K562 (cell line): ENCODE measurements around the gene FOXE1. TPM values are rescaled to one million over a fixed set of nuclear protein-coding genes. Genes with fewer than 3 reads are reported as not detected.

Source experiments
- ATAC-seq: fragments of 200-7000 bp; cut with Tn5 transposase; 3 replicates; pipeline ENCODE4 v1.9.1; 2020; ENCODE audit warnings: moderate library complexity
- BruUV-seq: library from RNA; stranded (reverse); fragments of 400-500 nt; replicated peaks from 2 replicates; lab custom pipeline; 2021; lab: Mats Ljungman, UMichigan
- CTCF ChIA-PET: fragments of 300-600 bp; formaldehyde crosslinking; extraction: SDS; loops from one replicate; lab custom pipeline; 2021; ENCODE audit warnings: low intra/inter-chr PET ratio; lab: Yijun Ruan, JAX
- POLR2A ChIA-PET: fragments of 300-600, 350-650 bp; sonication (Branson Sonifier 250); formaldehyde crosslinking; extraction: SDS; loops from one replicate; lab custom pipeline; 2021; ENCODE audit warnings: antibody characterized with exemption, inconsistent platforms; lab: Yijun Ruan, JAX
- DNase-seq, 4 experiments: peaks; one replicate each; pipeline versions ENCODE4 v3.0.0 to v3.0.0-alpha.2; 2011 to 2018; ENCODE audit warnings: low spot score in 3 of 4, mixed read lengths in 3 of 4; ENCODE audit errors: extremely low read depth in 1 of 4
- FAIRE-seq: peaks from 2 replicates; lab custom pipeline; 2011; peaks lifted over from hg19 to GRCh38; lab: Jason Lieb, UNC
- H2AFZ ChIP-seq: 2 replicates; pipeline ENCODE4 v1.6.0; 2011; ENCODE audit warnings: low read depth, low read length, control low read depth, inconsistent platforms
- H3K27ac ChIP-seq: fragments of 200-600 bp; 3 replicates; pipeline ENCODE4 v1.8.0; 2011; ENCODE audit warnings: low read depth, mild to moderate bottlenecking, control low read depth, inconsistent platforms, low read length, moderate library complexity, mixed read lengths; ENCODE audit errors: extremely low read depth
- H3K27me3 ChIP-seq, 2 experiments: fragments of 300-600 bp in 1 of 2; 2 replicates in 1 of 2; 3 replicates in 1 of 2; pipeline versions ENCODE4 v1.6.0 to v1.8.0; 2011; ENCODE audit warnings: inconsistent platforms in 2 of 2, low read length in 2 of 2, mild to moderate bottlenecking in 1 of 2, mixed read lengths in 1 of 2, moderate library complexity in 1 of 2; ENCODE audit not compliant: control insufficient read depth in 2 of 2, insufficient read depth in 2 of 2
- H3K36me3 ChIP-seq: fragments of 300-600 bp; 3 replicates; pipeline ENCODE4 v1.8.0; 2011; ENCODE audit warnings: mild to moderate bottlenecking, low read length, inconsistent platforms; ENCODE audit not compliant: control insufficient read depth, insufficient read depth
- H3K4me1 ChIP-seq, 2 experiments: fragments of 200-600 bp in 1 of 2; replicated peaks in 1 of 2; 2 replicates in 1 of 2; 3 replicates in 1 of 2; pipeline versions ENCODE4 v1.5.1 to v1.8.0; 2011; ENCODE audit warnings: inconsistent platforms in 2 of 2, low read length in 2 of 2, mild to moderate bottlenecking in 1 of 2, mixed read lengths in 1 of 2, moderate library complexity in 1 of 2; ENCODE audit not compliant: control insufficient read depth in 2 of 2, insufficient read depth in 2 of 2
- H3K4me2 ChIP-seq: 2 replicates; pipeline ENCODE4 v1.6.1; 2011; ENCODE audit warnings: low read length, control low read depth, inconsistent platforms, mixed read lengths; ENCODE audit not compliant: insufficient read depth
- H3K4me3 ChIP-seq: fragments of 200-600 bp; sonication (generic), shearing (Covaris generic); 2 replicates; pipeline ENCODE4 v1.5.1; 2016; ENCODE audit warnings: control low read depth, inconsistent platforms
- H3K79me2 ChIP-seq: fragments of 200-600 bp; 3 replicates; pipeline ENCODE4 v1.8.0; 2011; ENCODE audit warnings: low read length, inconsistent platforms; ENCODE audit not compliant: control insufficient read depth, insufficient read depth
- H3K9ac ChIP-seq, 2 experiments: 2 replicates each; pipeline versions ENCODE4 v1.6.0 to v1.6.1; 2011; ENCODE audit warnings: low read depth in 2 of 2, low read length in 2 of 2, control low read depth in 1 of 2, inconsistent platforms in 1 of 2, mild to moderate bottlenecking in 1 of 2, mixed read lengths in 1 of 2; ENCODE audit not compliant: insufficient read depth in 1 of 2
- H3K9me1 ChIP-seq: one replicate; pipeline ENCODE4 v1.6.0; 2011; ENCODE audit warnings: inconsistent platforms, mild to moderate bottlenecking, low read length, moderate library complexity; ENCODE audit not compliant: control insufficient read depth, insufficient read depth
- H3K9me3 ChIP-seq: replicated peaks from 2 replicates; pipeline ENCODE4 v1.5.1; 2011; ENCODE audit warnings: low read depth, low read length, inconsistent platforms; ENCODE audit not compliant: control insufficient read depth, insufficient read depth
- H4K20me1 ChIP-seq: replicated peaks from 2 replicates; pipeline ENCODE4 v1.6.1; 2011; ENCODE audit warnings: low read length, inconsistent platforms, mixed read lengths; ENCODE audit not compliant: control insufficient read depth, insufficient read depth
- PHF21A ChIP-seq: fragments of 450-650 bp; IDR thresholded peaks from 2 replicates; pipeline ENCODE4 v1.6.1; 2017; ENCODE audit warnings: low read depth, borderline replicate concordance
- SREBF1 ChIP-seq: fragments of 150-350 bp; IDR thresholded peaks from 2 replicates; pipeline ENCODE4 v1.6.1; 2014; ENCODE audit warnings: antibody characterized with exemption, low read depth, low read length, borderline replicate concordance
- ZNF121 ChIP-seq: sonication (generic); formaldehyde crosslinking; conservative IDR thresholded peaks from 2 replicates; pipeline ENCODE4 v1.8.0; 2022; ENCODE audit warnings: missing genetic modification reagents
- ZNF445 ChIP-seq: fragments of 250-450 bp; sonication (Bioruptor Pico); IDR thresholded peaks from 2 replicates; pipeline ENCODE4 v1.4.0; 2020; ENCODE audit warnings: low read depth, mild to moderate bottlenecking, moderate library complexity
- WGBS: fragments of 100-300 bp; shearing (Covaris generic); methylation state at CpG from one replicate; pipeline ENCODE4 v1.1.6; 2016; ENCODE audit warnings: low coverage, mixed read lengths; ENCODE audit not compliant: insufficient coverage; ENCODE audit errors: missing lambda C conversion rate; 5-methylcytosine and 5-hydroxymethylcytosine counted together
- in situ Hi-C: fragments of 300-500 bp; cut with MboI; formaldehyde crosslinking; loops from 4 replicates; pipeline ENCODE4 v1.15.0; 2018; ENCODE audit warnings: inconsistent platforms, mixed read lengths
- intact Hi-C: fragments of 100-400 bp; cut with micrococcal nuclease; formaldehyde crosslinking; loops from 2 replicates; pipeline ENCODE4 v1.14.2; 2022
- polyA plus RNA-seq, 8 experiments: library from polyadenylated mRNA; depleted of rRNA in 4 of 8; stranded (reverse) in 5 of 8; unstranded in 3 of 8; fragments of >200 nt; fragmentation: Nextera tagmentation in 2 of 8; fragmentation: Illumina TruSeq in 1 of 8; extraction: Ambion mirVana in 2 of 8; extraction: Trizol in 1 of 8; gene quantifications; 2 replicates each; pipeline versions ENCODE4 v1.2.1 to v1.2.3, GENCODE V29; 2011 to 2014; ENCODE audit warnings: inconsistent platforms in 1 of 8, missing spikeins in 1 of 8
- total RNA-seq, 7 experiments: library from RNA; depleted of rRNA in 6 of 7; stranded (reverse); fragments of >200 nt in 6 of 7; fragmentation: Illumina TruSeq in 2 of 7; extraction: Trizol in 2 of 7; gene quantifications; 2 replicates each; pipeline versions ENCODE4 v1.2.1 to v1.2.3, GENCODE V29; 2011 to 2021; ENCODE audit warnings: low replicate concordance in 1 of 7

FOXE1 gene
- total and polyA plus RNA-seq, 9 of the 15 experiments (the other 6 are each of a cell fraction or from before 2014, with no cell fraction given), result not detected

GRCh38 chr9:97880336-97880735 lies 27.3 kb downstream of the FOXE1 start:
- peaks cover 3 to 21% of the 10 kb centered on the region in 2 experiments; a peak in 4 of 5 replicates for H3K27me3 ChIP-seq
- ChIA-PET CTCF (no interaction called here), POLR2A (no interaction called here)
- DNase-seq, result no peak
- H3K36me3 ChIP-seq, result no peaks in the 10 kb centered on the region
- H3K9ac ChIP-seq, result no peak overlapping the region
- H3K4me2 ChIP-seq, result no peak overlapping the region
- no peaks in the 10 kb centered on the region for H3K4me1 ChIP-seq
- intact Hi-C loops (no loop called here), in situ Hi-C loops (no loop called here)
- no peak for TF ChIP-seq ZNF445
- TF ChIP-seq ZNF121 (CRISPR knock-in tag), result peak; percentile 29; the same call in 1 of the 2 replicates
- no peak for TF ChIP-seq PHF21A
- TF ChIP-seq SREBF1, result no peak
- H2AFZ ChIP-seq, result no peak overlapping the region
- no TSS peak for BruUV-seq
- H3K9me1 ChIP-seq, result no peaks in the 10 kb centered on the region
- no peaks in the 10 kb centered on the region; the same call in 1 of the 2 replicates for H3K9me3 ChIP-seq
- H4K20me1 ChIP-seq, result no peaks in the 10 kb centered on the region
- H3K4me3 ChIP-seq, result no peak overlapping the region
- no peak overlapping the region for H3K27ac ChIP-seq
- H3K79me2 ChIP-seq, result no peaks in the 10 kb centered on the region
- 3% methylated on average over 4 of the region's 4 CpGs for WGBS
- no peak for ATAC-seq
- no peak for FAIRE-seq
